ENCODE results near the gene RRBP1.

The RRBP1 gene

DNA sequence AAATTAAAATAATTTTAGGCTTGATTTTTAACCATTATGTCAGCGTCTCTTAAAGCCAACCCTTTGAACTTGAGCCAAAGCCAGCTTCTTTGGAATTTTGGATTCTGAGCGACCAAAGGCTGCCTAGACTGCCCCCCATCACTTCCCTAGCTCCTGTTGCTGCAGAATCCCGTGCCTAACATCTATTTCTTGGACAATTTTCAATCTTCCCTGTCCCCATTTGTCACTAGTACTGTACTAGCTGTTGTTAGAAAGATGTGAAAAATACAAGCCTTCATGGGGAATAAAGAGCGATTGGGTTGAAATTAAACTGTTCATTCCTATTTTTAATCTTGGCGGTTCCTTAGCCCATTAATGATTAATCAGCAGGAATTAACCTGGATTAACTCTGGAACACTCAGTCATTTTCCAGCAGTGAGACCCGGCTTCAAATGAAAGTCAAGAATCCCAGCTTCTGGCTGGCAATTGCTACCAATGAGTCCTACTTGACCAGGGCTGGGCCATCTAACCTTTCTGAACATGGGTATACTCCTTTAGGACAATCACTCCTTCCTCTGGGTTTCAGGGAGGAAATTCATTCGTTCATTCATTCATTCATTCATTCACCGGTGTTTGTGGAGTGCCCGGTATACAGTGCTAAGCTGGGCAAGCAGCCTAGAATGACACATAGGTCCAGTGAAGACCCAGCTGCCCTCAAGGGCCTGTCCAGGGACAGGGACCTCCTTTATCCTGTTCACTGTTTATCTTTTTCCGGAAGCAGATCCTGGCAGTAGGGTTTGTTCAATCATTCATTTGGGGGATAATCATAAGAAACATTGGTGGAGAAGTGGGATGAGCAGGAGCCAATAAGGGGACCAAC lies 1.4 kb upstream of the RRBP1 start:
- no peak overlapping the region for H3K27ac ChIP-seq (ENCODE audit: poor library complexity, severe bottlenecking)
- H3K4me1 ChIP-seq (ENCODE audit: insufficient read depth, poor library complexity, severe bottlenecking) = peaks cover 7% of the 10 kb centered on the region
- H3K36me3 ChIP-seq (ENCODE audit: low read depth) = peaks cover 17% of the 10 kb centered on the region
- no peak overlapping the region for H3K4me3 ChIP-seq (ENCODE audit: severe bottlenecking)
- H3K9me3 ChIP-seq (ENCODE audit: severe bottlenecking) = no peaks in the 10 kb centered on the region
- TF ChIP-seq, protein P1, sequence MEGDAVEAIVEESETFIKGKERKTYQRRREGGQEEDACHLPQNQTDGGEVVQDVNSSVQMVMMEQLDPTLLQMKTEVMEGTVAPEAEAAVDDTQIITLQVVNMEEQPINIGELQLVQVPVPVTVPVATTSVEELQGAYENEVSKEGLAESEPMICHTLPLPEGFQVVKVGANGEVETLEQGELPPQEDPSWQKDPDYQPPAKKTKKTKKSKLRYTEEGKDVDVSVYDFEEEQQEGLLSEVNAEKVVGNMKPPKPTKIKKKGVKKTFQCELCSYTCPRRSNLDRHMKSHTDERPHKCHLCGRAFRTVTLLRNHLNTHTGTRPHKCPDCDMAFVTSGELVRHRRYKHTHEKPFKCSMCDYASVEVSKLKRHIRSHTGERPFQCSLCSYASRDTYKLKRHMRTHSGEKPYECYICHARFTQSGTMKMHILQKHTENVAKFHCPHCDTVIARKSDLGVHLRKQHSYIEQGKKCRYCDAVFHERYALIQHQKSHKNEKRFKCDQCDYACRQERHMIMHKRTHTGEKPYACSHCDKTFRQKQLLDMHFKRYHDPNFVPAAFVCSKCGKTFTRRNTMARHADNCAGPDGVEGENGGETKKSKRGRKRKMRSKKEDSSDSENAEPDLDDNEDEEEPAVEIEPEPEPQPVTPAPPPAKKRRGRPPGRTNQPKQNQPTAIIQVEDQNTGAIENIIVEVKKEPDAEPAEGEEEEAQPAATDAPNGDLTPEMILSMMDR (IDR thresholded peaks at IDR 0.05; ENCODE audit: poor library complexity, severe bottlenecking) = no peak
- DNase-seq (ENCODE audit: low spot score) (peak; percentile 16), ATAC-seq (ENCODE audit: low read depth) (no peak)
- peaks cover 3% of the 10 kb centered on the region for H3K27me3 ChIP-seq (ENCODE audit: insufficient read depth, poor library complexity, severe bottlenecking)

DNA sequence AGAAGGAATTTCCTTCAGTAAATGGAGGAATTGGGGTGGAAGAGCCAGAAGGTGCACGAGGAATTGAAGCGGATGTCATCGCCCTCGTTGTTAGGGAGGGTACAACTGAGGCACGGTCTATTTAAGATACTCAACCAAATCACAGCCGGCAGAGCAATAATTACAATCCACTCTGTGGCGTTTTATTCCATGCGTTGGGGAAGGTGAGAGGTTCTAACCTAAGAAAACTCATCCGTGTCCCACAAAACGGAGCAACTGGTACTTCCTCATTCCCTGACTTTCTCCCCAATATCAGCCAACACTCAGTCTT lies 802 bp upstream of the RRBP1 start:
- no peaks in the 10 kb centered on the region for H3K9me3 ChIP-seq (ENCODE audit: severe bottlenecking)
- no peak overlapping the region for H3K27ac ChIP-seq (ENCODE audit: poor library complexity, severe bottlenecking)
- H3K4me1 ChIP-seq (ENCODE audit: insufficient read depth, poor library complexity, severe bottlenecking) = peaks cover 7% of the 10 kb centered on the region
- DNase-seq (ENCODE audit: low spot score) = no peak
- H3K27me3 ChIP-seq (ENCODE audit: insufficient read depth, poor library complexity, severe bottlenecking) = peaks cover 3% of the 10 kb centered on the region
- no peak for ATAC-seq (ENCODE audit: low read depth)
- peak overlapping the region; percentile 86 for H3K4me3 ChIP-seq (ENCODE audit: severe bottlenecking)
- TF ChIP-seq, protein P1 (IDR thresholded peaks at IDR 0.05; ENCODE audit: poor library complexity, severe bottlenecking) = peak; percentile 46
- H3K36me3 ChIP-seq (ENCODE audit: low read depth) = peaks cover 23% of the 10 kb centered on the region

DNA sequence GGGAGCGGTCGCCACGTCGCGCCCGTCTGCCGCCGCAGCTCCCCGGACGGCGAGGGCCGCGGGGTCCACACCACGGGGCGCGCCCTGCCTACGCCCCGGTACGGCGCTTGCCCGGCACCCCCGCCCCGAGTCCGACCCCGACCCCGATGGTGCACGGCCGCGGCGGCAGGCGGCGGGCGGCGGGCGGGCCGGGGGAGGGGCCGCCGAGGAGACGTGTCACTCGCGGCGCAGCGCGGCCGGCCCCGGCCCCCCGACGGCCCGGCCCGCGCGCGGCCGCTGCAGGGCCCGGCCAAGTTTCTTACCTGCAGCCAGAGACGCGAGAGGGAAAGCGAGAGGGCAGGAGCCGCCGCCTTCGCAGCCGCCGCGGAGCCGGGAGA lies 328 bp downstream of the RRBP1 start:
- Histone ChIP-seq H3K27ac (ENCODE audit: poor library complexity, severe bottlenecking) (peak overlapping the region; percentile 89), H3K9me3 (ENCODE audit: severe bottlenecking) (no peaks in the 10 kb centered on the region), H3K27me3 (ENCODE audit: insufficient read depth, poor library complexity, severe bottlenecking) (peaks cover 3% of the 10 kb centered on the region), H3K4me1 (ENCODE audit: insufficient read depth, poor library complexity, severe bottlenecking) (peaks cover 7% of the 10 kb centered on the region), H3K36me3 (ENCODE audit: low read depth) (peaks cover 34% of the 10 kb centered on the region), H3K4me3 (ENCODE audit: severe bottlenecking) (peak overlapping the region; percentile 86)
- ATAC-seq (ENCODE audit: low read depth) (no peak), DNase-seq (ENCODE audit: low spot score) (no peak)
- TF ChIP-seq, protein P1 (IDR thresholded peaks at IDR 0.05; ENCODE audit: poor library complexity, severe bottlenecking) = no peak

DNA sequence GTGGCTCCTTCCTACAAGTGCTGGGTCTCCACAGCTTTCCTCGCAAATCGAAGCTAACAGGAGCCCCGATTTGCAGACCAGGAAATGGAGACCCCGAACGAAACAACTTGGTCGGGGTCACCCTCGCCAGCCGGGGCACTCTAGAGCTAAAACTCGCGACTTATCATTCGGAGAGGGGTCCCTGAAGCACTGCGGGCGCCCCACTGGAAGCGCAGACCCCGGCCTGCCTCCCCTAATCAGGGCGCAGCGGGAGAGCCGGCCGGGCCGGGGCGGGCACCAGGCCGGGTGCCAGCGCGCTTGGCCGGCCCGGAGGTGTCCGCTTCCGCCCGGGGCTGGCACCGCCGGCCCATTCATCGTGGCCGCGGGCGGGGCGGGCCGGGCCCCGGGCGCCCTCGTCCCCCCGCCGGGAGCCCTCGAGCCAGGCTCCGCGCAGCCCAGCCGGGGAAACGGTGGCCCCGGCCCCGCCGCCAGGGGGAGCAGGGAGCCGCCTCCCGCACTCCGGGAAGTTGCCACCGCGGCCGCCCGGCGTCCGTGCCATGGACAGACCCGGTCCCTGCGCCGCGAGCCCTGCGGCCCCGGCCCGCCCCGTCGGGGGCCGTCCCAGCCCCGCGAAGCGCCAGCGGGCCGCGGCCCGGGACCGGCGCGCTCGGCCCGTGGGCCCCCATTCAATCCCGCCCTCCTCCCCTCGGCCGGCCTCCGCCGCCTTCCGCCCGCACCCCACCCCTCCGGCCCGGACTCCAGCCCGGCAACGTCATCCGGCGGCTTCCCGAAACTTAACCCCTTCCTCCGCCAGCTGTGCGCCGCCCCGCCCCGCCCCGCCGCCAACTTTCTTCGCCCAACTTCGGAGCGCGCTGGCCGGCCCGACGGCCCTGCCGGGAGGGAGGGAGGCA lies 961 bp downstream of the RRBP1 start:
- H3K4me1 ChIP-seq (ENCODE audit: insufficient read depth, poor library complexity, severe bottlenecking) = peaks cover 7% of the 10 kb centered on the region
- no peaks in the 10 kb centered on the region for H3K9me3 ChIP-seq (ENCODE audit: severe bottlenecking)
- peak overlapping the region; percentile 89 for H3K27ac ChIP-seq (ENCODE audit: poor library complexity, severe bottlenecking)
- peaks cover 36% of the 10 kb centered on the region for H3K36me3 ChIP-seq (ENCODE audit: low read depth)
- H3K4me3 ChIP-seq (ENCODE audit: severe bottlenecking) = peak overlapping the region; percentile 86
- H3K27me3 ChIP-seq (ENCODE audit: insufficient read depth, poor library complexity, severe bottlenecking) = peaks cover 3% of the 10 kb centered on the region
- TF ChIP-seq, protein P1 (IDR thresholded peaks at IDR 0.05; ENCODE audit: poor library complexity, severe bottlenecking) = peak; percentile 95
- ATAC-seq (ENCODE audit: low read depth) (peak; percentile 25; the same call in 2 of the 3 replicates), DNase-seq (ENCODE audit: low spot score) (peak; percentile 85)
